ENCODE measurements around the gene SLC16A10.
"Not testable (repeated sequence)": the region's sequence is repeated elsewhere in the genome, so short reads cannot be mapped to it uniquely, and the experiment has no call there.

The SLC16A10 gene

DNA sequence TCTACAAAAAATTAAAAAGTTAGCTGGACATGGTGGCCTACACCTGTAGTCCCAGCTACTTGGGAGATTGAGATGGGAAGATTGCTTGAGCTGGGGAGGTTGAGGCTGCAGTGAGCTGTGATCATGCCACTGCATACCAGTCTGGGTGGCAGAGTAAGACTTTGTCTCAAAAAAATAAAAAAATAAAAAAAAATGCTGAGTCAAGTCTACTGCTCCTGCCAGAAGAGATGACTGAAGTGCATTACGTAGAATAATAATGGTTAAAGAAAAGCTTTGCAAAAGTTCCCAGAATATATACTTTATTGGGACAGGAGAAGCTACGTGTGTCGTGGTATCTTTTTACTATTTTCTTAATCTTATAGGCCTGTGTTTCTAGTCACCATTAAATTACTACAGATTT is 125.3 kb downstream of the SLC16A10 start:
- no peak for DNase-seq (ENCODE audit: low read depth in 2 of 2)

DNA sequence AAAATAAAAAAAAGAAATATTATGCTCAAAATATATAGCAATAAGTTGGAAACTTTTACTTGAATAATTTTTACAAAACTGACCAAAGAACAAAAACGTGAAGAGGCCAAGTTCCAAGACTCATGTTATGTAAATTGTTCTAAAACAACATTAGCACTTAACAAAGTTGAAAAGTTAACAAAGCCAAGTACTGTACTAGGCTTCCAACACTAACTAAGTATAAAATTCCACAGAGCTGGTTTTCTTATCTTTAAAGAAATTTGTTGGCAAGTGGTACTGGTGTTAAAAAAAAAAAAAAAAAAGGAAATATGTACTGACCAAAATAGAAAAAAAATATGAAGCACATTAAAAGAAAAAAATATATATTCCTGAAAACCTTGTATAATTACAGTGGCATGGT is 127.8 kb downstream of the SLC16A10 start:
- no peak for DNase-seq (ENCODE audit: low read depth in 2 of 2)

DNA sequence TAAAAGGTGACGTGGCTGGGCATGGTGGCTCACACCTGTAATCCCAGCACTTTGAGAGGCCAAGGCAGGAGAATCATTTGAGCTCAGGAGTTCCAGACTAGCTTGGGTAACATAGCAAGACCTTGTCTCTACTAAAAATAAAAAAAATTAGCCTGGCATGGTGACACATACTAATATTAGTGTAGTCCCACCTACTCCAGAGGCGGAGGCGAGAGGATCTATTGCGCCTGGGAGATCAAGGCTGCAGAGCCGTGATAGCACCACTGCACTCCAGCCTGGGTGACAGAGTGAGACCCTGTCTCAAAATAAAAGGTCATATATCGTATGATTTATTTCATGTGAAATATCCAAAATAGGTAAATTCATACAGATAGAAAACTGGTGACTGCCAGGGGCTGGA is 132.5 kb downstream of the SLC16A10 start:
- no peak for DNase-seq (ENCODE audit: low read depth in 2 of 2)

DNA sequence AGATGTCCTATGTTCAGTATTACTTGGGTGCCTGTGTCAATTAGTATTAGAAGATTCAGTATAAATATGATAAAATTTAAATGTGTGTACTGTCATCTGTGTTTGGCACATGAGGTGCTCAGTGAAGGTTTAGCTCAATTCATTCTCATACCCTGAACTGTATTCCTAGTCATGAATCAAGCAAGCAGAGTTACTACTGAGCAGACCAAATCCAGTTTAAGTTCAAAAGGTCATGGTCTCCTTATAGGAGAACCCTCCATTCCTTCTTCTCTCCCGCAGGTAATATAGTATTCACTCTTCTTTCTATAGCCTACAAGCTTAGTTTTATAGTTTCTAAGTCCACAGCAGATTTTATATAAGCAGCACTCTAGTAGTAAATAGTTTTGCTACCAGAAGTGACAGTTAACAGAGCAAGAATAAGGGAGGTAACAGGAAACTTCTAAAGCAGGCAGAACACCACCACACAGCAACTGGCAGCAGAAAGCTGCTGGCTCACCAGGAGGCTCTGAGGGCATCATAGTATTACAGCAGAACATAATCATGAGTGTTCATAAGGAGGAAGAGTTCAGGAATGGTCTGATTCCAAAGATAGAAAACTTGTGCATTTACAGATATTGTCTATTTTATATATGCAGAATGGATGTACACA is 133.2 kb downstream of the SLC16A10 start:
- no peak for DNase-seq (ENCODE audit: low read depth in 2 of 2)

DNA sequence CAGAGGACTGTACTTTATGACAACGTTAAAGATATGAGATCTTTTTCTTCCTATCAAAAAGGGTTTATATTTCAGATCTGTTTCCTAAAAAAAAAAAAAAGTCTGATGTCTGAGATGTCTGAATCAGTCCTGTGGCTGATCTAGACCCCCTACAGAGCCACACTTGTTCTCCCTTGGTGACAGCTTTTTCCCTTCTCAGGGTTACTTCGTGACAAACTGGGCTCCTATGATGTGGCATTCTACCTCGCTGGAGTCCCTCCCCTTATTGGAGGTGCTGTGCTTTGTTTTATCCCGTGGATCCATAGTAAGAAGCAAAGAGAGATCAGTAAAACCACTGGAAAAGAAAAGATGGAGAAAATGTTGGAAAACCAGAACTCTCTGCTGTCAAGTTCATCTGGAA is 134.5 kb downstream of the SLC16A10 start:
- DNase-seq (ENCODE audit: low read depth in 2 of 2): no peak

DNA sequence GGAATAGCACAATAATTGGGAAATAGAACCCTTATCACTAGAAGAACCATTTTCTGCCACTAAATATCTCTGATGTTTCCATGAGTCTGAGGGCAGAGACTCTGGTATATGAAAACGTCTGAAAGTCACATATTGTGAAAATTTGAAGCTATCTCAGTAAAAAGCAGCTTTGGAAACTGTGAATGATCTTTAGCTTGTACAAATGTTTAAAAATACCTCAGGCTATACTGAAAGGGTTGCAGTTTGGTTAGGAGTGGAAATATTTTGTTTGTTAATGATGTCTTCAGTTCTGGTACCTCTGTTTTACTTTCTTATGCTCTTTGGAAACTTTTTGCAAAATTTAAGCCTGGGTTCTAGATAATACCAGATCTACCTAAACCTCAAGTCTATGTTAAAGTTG is 135.0 kb downstream of the SLC16A10 start:
- no peak for DNase-seq (ENCODE audit: low read depth in 2 of 2)

DNA sequence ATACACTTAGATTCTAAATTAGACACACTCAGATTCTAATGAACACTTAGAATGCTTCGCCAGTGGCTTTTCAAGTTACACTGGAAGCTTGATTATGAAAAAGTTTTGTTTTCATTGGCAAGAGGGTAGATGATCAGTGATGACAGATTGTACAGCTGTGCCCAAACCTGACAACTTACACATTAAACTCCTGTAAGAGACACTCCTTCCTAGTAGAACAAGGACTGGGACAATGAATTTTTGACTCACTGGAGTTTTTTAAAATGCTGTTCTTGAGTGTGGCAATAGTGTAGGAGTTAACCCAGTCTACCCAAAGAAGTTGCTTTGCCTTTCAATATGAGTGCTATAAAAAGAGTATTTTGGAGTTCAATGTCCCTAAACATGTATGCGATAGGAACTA is 140.8 kb downstream of the SLC16A10 start:
- no peak for DNase-seq (ENCODE audit: low read depth in 2 of 2)

DNA sequence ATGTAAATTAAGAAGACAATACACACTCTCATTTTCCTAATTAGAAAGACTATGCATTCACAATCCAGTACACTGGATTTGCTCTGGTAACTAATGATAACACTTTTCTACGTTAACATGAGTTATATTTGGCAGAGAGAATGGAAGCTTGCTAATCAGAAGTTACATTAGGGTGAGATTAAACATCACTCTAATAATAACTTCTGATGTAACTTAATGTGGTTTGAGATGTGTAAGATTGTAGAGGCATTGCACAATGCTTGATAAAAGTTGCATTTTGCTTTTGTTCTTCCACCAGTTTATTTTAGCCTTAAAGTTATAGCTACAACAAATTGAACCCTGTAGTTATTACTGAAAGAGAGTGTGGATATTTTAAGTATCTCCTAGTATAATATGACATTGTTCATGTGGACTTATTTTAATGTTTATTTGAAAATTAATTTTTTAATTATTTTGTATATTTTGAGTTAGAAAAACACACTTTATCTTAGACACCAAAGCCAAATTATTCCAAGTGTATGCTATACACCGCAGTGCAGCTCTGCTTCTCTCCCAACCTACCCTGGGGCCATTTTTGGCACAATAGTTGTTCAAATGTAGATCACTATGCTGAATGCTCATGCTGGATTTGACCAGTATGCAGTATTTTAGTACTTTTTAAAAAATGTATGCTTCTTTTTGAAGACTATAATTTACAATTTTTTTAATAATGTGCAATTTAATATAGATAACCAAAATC is 143.2 kb downstream of the SLC16A10 start:
- DNase-seq (ENCODE audit: low read depth in 2 of 2): peak; percentile 57 to 69

DNA sequence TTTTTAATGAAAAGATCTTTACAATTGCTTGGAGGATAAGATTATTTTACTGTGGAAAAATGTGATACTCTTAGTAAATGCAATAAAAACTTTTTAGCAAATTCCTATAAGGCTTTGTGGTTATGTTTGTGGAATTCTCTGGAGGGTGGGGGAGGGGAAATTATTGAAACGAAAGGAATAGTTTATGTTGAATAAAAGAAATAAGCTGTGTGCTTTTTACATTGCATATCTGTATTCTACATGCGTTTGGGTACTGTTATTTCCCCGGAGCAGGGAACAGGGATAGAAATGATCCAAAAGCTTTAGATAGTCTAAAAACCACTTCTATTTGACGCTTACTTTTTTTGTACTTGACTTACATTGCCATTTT is 143.8 kb downstream of the SLC16A10 start:
- DNase-seq (ENCODE audit: low read depth in 2 of 2): peak; percentile 40 to 46

DNA sequence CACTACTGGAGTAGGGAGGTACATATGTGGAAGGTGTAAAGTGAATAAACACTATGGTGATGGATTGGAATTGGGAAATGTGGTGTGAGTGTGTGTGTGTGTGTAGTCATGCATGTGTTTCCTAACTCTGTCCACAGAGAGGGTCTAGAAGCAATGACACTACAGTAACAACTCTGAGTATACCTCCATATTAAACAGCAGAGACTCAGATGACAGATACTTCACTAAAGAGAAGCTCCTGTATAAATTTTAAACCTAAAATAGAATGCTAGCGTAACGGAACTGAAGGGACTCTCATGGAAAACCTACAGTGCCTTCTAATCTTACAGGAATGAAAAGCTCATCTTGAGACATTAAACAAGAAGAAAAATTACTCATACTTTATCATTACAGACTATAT is 150.5 kb downstream of the SLC16A10 start:
- DNase-seq (ENCODE audit: low read depth in 2 of 2): no peak

DNA sequence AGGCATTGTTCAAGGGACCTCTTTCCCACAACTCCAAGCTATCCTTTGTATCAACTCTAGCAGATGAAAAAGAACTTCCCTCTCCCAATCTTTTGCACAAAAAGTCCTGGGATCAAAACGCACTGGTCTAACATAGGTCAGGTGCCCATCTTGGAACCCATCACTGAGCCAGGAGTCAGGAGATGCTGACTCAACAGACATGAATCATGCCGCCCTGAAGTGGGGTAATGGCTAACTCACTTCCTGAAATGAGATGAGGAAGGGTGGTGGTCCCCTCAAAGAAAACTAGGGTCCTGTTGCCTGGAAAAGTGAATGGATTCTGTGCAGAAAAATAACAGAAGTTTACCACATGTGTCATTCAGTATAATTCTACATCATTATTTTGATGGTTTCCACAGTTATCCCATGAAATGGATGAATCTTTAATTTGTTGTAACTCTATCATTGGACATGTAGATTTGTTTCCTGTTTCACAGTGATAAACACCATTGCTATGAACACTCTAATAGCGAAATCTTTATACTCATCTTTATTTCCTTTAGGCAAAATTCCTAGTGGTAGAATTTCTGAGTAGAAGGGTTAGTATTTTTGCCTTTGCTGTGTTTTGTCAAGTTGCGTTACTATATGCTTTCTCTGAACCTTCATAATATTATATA is 151.3 kb downstream of the SLC16A10 start:
- no peak for DNase-seq (ENCODE audit: low read depth in 2 of 2)

DNA sequence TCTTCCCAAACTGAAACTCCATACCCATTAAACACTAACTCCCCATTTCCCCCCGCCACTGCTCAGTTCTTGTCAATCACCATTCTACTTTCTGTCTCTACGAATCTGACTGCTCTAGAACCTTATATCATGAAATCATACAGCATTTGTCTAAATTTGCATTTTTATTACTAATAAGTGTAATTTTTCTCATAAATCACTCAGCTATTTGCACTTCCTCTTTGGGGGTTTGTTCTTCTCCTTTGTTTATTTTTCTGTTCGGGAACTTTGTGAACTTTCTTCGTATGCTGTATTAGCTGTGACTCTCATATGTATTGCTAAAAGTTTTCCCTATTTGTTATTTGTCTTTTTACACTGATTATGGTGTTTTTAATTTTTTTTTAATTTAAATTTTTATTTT is 152.2 kb downstream of the SLC16A10 start:
- no peak for DNase-seq (ENCODE audit: low read depth in 2 of 2)

DNA sequence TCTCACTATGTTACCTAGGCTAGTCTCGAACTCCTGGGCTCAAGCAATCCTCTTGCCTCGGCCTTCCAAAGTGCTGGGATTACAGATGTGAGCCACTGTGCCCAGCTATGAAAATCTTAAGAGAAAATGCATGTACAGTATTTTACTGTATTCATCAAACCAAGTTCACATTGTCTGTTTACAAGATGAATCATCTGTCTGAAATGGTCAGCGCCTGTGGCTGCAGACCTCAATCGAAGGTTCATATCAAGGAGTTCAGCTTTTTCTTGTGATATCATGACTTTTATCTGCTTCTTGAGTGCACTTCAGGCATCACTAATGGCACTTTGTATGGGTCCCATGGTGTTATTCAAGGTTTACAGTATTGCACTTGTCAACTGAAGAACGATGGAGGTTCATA is 155.1 kb downstream of the SLC16A10 start:
- no peak for DNase-seq (ENCODE audit: low read depth in 2 of 2)

DNA sequence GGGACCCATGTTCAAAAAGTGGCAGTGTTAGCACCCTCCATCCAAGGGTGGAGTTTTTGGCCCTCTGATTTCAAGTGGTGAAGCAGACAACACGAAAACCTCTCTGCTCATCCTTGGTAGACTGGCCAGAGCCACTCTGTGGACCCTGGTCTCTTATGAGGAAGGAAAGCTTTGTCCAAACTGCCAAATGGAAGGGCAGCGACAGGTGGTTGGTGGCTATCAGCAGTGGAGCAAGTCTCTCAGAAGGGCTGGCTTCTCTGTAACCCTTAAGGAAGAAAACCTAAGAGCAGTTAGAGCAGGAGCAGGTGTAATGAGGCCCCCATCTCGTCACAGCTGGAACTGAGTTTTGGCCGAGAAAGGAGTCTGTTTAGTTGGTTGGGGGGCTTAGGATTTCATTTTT is 155.8 kb downstream of the SLC16A10 start:
- no peak for DNase-seq (ENCODE audit: low read depth in 2 of 2)

DNA sequence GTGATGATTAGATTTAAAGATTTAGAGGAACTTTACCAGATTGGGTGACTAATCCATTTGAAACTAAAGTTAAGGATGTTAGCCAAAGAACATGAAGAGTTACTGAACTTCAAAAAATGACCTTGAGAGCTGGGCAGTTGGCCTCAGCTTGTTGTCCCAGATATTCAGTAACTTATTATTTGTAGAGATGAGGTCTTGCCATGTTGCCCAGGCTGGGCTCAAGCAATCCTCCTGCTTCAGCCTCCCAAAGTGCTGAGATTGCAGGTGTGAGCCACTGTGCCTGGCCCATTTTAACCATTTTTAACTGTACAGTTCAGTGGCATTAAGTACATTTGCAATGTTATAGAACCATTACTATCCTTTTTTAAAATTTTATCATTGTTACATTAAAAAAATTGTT is 161.5 kb downstream of the SLC16A10 start:
- DNase-seq (ENCODE audit: low read depth in 2 of 2): no peak

DNA sequence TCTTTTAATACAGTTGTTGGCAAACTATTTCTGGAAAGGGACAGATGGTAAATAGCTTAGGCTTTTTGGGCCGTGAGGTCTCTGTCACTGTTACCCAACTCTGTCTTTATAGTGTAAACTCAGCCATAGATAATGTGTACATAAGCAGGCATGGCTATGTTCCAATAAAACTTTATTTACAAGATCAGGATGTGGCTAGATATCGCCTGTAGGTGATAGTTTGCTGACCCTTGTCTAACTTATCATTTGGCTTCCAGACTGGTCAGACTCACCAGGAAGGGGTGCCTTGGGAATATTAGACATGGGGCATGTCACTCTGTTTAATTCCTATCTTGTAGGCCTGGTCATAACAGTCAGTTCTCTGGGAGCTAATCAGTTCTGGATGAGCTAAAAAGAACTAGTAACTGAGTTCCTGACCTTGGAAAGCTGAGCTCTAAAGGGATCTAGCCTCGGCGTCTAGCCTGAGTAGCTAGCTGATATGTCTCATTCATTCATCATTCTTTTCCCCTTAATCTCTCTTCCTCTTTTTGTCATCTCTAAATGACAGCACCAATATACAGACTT is 163.6 kb downstream of the SLC16A10 start:
- no peak for DNase-seq (ENCODE audit: low read depth in 2 of 2)

DNA sequence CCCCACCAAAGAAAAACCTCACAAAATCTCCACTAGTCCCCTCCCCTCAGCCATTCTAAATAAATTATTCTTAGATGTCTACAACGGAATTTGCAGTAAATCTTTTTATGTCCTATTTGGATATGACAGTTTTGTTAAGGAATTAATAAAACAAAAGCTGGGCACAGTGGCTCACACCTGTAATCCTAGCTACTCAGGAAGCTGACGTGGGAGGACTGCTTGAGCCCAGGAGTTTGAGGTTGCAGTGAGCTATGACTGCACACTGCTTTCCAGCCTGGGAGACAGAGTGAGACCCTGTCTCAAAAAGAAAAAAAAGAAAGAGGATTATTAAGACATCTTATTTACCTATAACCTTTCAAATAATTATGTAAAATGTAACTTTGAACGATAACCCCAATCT is 165.4 kb downstream of the SLC16A10 start:
- DNase-seq (ENCODE audit: low read depth in 2 of 2): no peak

DNA sequence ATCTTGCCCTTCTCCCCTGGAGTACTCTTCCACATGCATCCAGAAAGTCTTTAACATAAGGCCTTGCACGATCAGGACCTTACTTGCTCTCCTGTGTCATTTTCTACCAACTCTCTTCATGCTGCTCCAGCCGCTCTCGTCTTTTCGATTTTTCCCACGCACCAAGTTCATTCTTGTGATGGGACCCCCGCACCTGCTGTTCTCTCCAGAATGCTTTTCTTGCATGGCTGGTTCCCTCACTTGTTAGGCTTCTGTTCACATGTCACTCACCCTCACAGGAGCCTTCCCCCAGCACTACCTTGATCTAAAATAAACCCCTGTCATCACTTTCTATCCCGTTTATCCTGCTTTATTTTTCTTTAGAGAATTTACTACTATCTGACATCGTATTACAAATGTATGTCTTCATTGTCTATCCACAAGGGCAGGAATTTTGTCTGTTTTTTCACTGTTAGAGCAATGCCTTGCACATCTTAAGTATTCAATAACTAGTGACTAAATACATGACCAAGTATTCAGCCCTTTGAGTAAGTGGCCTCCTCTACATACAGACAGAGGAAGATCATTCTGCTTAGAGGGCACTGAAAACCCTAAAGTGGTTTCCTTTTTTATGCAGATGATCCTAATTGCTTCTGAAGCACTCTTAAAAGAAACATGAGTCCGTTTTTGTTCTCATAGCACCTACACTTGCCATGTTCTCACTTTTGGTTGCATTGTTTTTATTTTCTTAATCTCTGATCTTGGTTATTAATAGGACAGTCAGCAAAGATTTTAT is 166.9 kb downstream of the SLC16A10 start:
- DNase-seq (ENCODE audit: low read depth in 2 of 2): no peak

DNA sequence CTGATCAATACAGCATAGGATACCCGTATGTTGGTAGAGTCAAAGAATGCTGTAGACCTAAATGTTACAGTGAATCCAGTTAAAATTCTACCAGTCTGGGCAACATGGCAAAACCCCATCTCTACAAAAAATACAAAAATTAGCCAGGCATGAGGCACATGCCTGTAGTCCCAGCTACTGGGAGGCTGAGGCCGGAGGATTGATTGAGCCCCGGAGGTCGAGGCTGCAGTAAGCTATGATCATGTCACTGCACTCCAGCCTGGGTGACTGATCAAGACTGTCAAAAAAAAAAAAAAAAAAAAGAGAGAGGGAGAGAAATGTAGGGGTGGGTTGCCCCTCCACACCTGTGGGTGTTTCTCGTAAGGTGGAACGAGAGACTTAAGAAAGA is 167.5 kb downstream of the SLC16A10 start:
- DNase-seq (ENCODE audit: low read depth in 2 of 2): no peak

DNA sequence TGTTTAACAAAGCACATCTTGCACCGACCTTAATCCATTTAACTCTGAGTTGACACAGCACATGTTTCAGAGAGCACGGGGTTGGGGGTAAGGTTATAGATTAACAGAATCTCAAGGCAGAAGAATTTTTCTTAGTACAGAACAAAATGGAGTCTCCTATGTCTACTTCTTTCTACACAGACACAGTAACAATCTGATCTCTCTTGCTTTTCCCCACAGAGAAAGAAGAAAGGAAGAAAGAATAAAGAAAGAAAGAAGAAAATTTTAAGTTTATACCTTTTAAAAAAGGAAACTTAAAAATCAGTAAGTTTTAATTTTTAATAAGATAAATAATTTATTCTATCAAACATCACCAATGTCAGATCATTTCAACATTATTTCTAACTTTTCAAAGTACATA is 168.5 kb downstream of the SLC16A10 start:
- not testable (repeated sequence) for DNase-seq (ENCODE audit: low read depth in 2 of 2)

DNA sequence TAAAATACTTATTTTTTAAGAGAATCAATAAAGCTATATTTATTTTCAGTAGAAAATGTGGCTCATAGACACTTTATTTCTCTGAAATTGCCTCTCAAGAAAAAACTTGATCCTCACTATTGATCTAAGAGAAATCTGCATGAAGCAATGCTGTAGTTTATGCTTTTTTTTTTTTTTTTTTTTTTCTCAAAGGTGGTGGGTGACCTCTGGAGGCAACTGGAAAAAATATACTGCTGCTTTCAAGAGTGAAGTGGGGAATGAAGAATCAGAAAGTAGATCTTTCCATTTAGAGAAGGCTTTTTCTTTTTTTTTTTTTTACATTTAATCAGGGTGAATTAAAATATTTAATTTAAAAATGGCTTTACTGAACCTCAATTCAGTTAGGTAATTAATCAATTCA is 169.3 kb downstream of the SLC16A10 start:
- DNase-seq (ENCODE audit: low read depth in 2 of 2): no peak

DNA sequence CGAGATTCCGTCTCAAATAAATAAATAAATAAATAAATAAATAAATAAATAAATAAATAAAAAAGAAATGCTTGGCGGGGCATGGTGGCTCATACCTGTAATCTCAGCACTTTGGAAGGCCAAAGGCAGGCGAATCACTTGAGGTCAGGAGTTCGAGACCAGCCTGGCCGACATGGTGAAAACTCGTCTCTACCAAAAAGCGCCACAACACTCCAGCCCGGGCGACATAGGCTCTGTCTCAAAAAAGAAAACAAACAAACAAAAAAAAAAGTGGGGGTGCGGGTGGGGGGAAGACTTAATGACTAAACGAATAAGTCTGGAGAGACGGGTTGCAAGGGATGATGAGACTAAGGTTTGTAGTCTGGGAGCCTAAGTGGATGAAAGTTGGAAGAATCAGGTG is 170.7 kb downstream of the SLC16A10 start:
- DNase-seq (ENCODE audit: low read depth in 2 of 2): no peak

All from fibroblast of skin of left quadriceps (primary cell).